ENCODE data around the gene SPAG7. TPM values are rescaled to one million over a fixed set of nuclear protein-coding genes. Genes with fewer than 3 reads are reported as not detected.
A peak's percentile ranks its signal among the peaks of the same experiment; 100 is the strongest.

SPAG7 gene
- total and polyA plus RNA-seq, 4 donors: 18.6 to 66.3 (median 26.0) TPM

DNA sequence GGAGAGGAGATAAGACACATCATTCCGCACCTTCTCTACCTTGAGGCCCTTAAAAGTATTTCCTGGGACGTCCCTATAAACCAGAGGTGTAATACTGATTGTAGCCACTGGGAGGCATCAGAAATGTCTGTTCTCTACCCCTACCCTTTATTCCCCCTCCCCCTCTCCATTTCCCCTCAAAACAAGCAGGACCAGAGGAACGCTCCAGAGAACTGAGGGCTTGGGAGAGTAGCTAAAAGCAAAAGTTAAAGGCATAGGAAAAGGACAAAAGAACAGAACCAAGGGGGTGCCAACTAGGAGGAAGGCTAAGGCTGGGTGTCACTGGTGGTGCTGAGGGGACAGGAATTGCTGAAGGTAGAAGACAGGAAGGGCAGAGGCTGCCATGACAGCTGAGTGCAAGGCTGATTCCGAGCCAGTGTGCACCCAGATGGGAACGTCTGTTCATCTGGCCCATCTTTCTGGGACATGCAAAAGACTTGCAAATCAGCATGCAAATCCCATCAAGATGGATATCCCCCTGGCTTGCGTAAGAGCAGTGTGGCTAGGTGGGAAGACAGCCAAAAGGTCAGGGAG, 13.1 kb upstream of the SPAG7 start:
- peaks cover 12 to 35% (median 19%) of the 10 kb centered on the region in 4 donors for H3K36me3 ChIP-seq (ENCODE audit: control insufficient read depth in 4 of 4, insufficient read depth in 3 of 4, low read depth in 1 of 4, low read length in 3 of 4)
- no peak for DNase-seq (ENCODE audit: low spot score)
- no peak overlapping the region for H3K27ac ChIP-seq (ENCODE audit: low read depth in 1 of 2, low read length in 2 of 2)

DNA sequence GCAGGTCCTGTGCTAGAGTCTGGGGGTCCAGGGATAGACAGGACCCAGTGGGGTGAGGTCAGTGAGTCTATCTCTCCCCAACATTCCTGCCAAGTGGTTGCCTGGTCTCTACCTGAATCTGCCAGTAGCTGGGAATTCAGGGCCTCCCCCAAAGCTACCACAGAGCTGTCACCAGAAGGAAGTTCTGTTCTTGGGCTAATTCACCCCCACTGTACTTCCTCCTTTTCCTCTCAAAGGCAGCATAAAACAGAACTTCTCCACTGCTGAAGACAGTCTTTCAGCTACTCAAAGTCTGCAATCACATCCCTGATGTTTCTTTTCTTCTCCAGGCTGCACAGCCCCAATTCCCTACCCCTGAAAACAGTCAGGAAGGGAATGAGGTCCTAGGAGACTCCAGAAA, 11.1 kb upstream of the SPAG7 start:
- no peak overlapping the region for H3K9ac ChIP-seq (ENCODE audit: low read depth in 1 of 2, low read length in 2 of 2)
- TF ChIP-seq FOXA2 (IDR thresholded peaks at IDR 0.05) (no peak), SP1 (IDR thresholded peaks at IDR 0.05) (no peak), GABPA (IDR thresholded peaks at IDR 0.05 in 1 of 2, conservative IDR thresholded peaks at IDR 0.05 in 1 of 2) (no peak), RAD21 (IDR thresholded peaks at IDR 0.05) (no peak), TAF1 (conservative IDR thresholded peaks at IDR 0.05) (no peak), RXRA (IDR thresholded peaks at IDR 0.05) (no peak), YY1 (IDR thresholded peaks at IDR 0.05) (no peak), HNF4G (IDR thresholded peaks at IDR 0.05) (no peak), JUND (IDR thresholded peaks at IDR 0.05) (no peak)
- TF ChIP-seq, protein P1, sequence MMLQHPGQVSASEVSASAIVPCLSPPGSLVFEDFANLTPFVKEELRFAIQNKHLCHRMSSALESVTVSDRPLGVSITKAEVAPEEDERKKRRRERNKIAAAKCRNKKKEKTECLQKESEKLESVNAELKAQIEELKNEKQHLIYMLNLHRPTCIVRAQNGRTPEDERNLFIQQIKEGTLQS (IDR thresholded peaks at IDR 0.05): no peak
- TF ChIP-seq, protein P2, sequence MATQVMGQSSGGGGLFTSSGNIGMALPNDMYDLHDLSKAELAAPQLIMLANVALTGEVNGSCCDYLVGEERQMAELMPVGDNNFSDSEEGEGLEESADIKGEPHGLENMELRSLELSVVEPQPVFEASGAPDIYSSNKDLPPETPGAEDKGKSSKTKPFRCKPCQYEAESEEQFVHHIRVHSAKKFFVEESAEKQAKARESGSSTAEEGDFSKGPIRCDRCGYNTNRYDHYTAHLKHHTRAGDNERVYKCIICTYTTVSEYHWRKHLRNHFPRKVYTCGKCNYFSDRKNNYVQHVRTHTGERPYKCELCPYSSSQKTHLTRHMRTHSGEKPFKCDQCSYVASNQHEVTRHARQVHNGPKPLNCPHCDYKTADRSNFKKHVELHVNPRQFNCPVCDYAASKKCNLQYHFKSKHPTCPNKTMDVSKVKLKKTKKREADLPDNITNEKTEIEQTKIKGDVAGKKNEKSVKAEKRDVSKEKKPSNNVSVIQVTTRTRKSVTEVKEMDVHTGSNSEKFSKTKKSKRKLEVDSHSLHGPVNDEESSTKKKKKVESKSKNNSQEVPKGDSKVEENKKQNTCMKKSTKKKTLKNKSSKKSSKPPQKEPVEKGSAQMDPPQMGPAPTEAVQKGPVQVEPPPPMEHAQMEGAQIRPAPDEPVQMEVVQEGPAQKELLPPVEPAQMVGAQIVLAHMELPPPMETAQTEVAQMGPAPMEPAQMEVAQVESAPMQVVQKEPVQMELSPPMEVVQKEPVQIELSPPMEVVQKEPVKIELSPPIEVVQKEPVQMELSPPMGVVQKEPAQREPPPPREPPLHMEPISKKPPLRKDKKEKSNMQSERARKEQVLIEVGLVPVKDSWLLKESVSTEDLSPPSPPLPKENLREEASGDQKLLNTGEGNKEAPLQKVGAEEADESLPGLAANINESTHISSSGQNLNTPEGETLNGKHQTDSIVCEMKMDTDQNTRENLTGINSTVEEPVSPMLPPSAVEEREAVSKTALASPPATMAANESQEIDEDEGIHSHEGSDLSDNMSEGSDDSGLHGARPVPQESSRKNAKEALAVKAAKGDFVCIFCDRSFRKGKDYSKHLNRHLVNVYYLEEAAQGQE (IDR thresholded peaks at IDR 0.05): no peak
- TF ChIP-seq, protein P3, sequence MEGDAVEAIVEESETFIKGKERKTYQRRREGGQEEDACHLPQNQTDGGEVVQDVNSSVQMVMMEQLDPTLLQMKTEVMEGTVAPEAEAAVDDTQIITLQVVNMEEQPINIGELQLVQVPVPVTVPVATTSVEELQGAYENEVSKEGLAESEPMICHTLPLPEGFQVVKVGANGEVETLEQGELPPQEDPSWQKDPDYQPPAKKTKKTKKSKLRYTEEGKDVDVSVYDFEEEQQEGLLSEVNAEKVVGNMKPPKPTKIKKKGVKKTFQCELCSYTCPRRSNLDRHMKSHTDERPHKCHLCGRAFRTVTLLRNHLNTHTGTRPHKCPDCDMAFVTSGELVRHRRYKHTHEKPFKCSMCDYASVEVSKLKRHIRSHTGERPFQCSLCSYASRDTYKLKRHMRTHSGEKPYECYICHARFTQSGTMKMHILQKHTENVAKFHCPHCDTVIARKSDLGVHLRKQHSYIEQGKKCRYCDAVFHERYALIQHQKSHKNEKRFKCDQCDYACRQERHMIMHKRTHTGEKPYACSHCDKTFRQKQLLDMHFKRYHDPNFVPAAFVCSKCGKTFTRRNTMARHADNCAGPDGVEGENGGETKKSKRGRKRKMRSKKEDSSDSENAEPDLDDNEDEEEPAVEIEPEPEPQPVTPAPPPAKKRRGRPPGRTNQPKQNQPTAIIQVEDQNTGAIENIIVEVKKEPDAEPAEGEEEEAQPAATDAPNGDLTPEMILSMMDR (IDR thresholded peaks at IDR 0.05; ENCODE audit: low read depth, low read length, missing input control): no peak
- TF ChIP-seq, protein P4, sequence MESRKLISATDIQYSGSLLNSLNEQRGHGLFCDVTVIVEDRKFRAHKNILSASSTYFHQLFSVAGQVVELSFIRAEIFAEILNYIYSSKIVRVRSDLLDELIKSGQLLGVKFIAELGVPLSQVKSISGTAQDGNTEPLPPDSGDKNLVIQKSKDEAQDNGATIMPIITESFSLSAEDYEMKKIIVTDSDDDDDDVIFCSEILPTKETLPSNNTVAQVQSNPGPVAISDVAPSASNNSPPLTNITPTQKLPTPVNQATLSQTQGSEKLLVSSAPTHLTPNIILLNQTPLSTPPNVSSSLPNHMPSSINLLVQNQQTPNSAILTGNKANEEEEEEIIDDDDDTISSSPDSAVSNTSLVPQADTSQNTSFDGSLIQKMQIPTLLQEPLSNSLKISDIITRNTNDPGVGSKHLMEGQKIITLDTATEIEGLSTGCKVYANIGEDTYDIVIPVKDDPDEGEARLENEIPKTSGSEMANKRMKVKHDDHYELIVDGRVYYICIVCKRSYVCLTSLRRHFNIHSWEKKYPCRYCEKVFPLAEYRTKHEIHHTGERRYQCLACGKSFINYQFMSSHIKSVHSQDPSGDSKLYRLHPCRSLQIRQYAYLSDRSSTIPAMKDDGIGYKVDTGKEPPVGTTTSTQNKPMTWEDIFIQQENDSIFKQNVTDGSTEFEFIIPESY (IDR thresholded peaks at IDR 0.05): no peak
- no peak overlapping the region for H3K27ac ChIP-seq (ENCODE audit: low read depth in 1 of 2, low read length in 2 of 2)
- H3K36me3 ChIP-seq (ENCODE audit: control insufficient read depth in 4 of 4, insufficient read depth in 3 of 4, low read depth in 1 of 4, low read length in 3 of 4): peaks cover 10 to 38% (median 20%) of the 10 kb centered on the region in 4 donors
- H3K4me3 ChIP-seq (ENCODE audit: low read depth in 1 of 3, low read length in 3 of 3): no peak overlapping the region
- no peaks in the 10 kb centered on the region for H3K27me3 ChIP-seq (ENCODE audit: control insufficient read depth in 4 of 4, insufficient read depth in 4 of 4, low read length in 3 of 4)
- no peaks in the 10 kb centered on the region for H3K9me3 ChIP-seq (ENCODE audit: control insufficient read depth in 4 of 4, low read length in 3 of 4)
- H3K4me1 ChIP-seq (ENCODE audit: control insufficient read depth in 4 of 4, insufficient read depth in 4 of 4, low read length in 3 of 4): peaks cover 0 to 8% (median 3%) of the 10 kb centered on the region in 4 donors
- no peak for DNase-seq (ENCODE audit: low spot score)

More for the DNA sequence above, 13.1 kb upstream of the SPAG7 start:
- Histone ChIP-seq H3K9ac (ENCODE audit: low read depth in 1 of 2, low read length in 2 of 2) (no peak overlapping the region), H3K4me3 (ENCODE audit: low read depth in 1 of 3, low read length in 3 of 3) (no peak overlapping the region), H3K4me1 (ENCODE audit: control insufficient read depth in 4 of 4, insufficient read depth in 4 of 4, low read length in 3 of 4) (peaks cover 0 to 8% (median 2%) of the 10 kb centered on the region in 4 donors), H3K9me3 (ENCODE audit: control insufficient read depth in 4 of 4, low read length in 3 of 4) (no peaks in the 10 kb centered on the region), H3K27me3 (ENCODE audit: control insufficient read depth in 4 of 4, insufficient read depth in 4 of 4, low read length in 3 of 4) (no peaks in the 10 kb centered on the region)
- WGBS: 45% methylated on average over 6 of the region's 6 CpGs
- TF ChIP-seq, protein P3 (IDR thresholded peaks at IDR 0.05; ENCODE audit: low read depth, low read length, missing input control): peak; percentile 81
- TF ChIP-seq RAD21 (IDR thresholded peaks at IDR 0.05) (peak; percentile 72 to 83), EGR1 (IDR thresholded peaks at IDR 0.05; ENCODE audit: low read depth in 2 of 2) (no peak), HNF4A (conservative IDR thresholded peaks at IDR 0.05) (no peak)
